Neural progenitor cell (in vitro differentiated cells): Measurements from ENCODE around the gene PDRG1. TPM values are rescaled to one million over a fixed set of nuclear protein-coding genes. Genes with fewer than 3 reads are reported as not detected.

Experiments
- DNase-seq: peaks from one replicate; pipeline ENCODE4 v3.0.0-alpha.2; 2016; ENCODE audit warnings: low spot score
- H2AFZ ChIP-seq: fragments of 200-600 bp; sonication (generic); replicated peaks from 2 replicates; pipeline ENCODE4 v1.6.1; 2016; ENCODE audit warnings: antibody characterized with exemption
- H3F3A ChIP-seq: fragments of 200-600 bp; sonication (generic); 2 replicates; pipeline ENCODE4 v1.6.1; 2016; ENCODE audit warnings: antibody characterized with exemption, low read depth
- H3K27ac ChIP-seq: fragments of 200-600 bp; sonication (generic); 2 replicates; pipeline ENCODE4 v1.5.1; 2016; ENCODE audit warnings: mild to moderate bottlenecking
- H3K27me3 ChIP-seq: fragments of 200-600 bp; sonication (generic); 2 replicates; pipeline ENCODE4 v1.6.1; 2016; ENCODE audit warnings: mild to moderate bottlenecking, moderate library complexity
- H3K36me3 ChIP-seq: fragments of 200-600 bp; sonication (generic); 2 replicates; pipeline ENCODE4 v1.5.1; 2016
- H3K4me1 ChIP-seq: fragments of 200-600 bp; sonication (generic); 2 replicates; pipeline ENCODE4 v1.6.1; 2016; ENCODE audit warnings: mixed run types
- H3K4me2 ChIP-seq: fragments of 200-600 bp; sonication (generic); 2 replicates; pipeline ENCODE4 v1.6.1; 2016
- H3K4me3 ChIP-seq: fragments of 200-600 bp; sonication (generic); 2 replicates; pipeline ENCODE4 v1.5.1; 2016
- H3K79me2 ChIP-seq: fragments of 200-600 bp; sonication (generic); 2 replicates; pipeline ENCODE4 v1.6.1; 2016; ENCODE audit warnings: low read depth
- H3K9ac ChIP-seq: fragments of 200-600 bp; sonication (generic); 2 replicates; pipeline ENCODE4 v1.6.1; 2016
- H3K9me3 ChIP-seq: fragments of 200-600 bp; sonication (generic); 2 replicates; pipeline ENCODE4 v1.5.1; 2016; ENCODE audit warnings: low read depth
- H4K20me1 ChIP-seq: fragments of 200-600 bp; sonication (generic); 2 replicates; pipeline ENCODE4 v1.6.1; 2016; ENCODE audit warnings: low read depth
- H3K27ac Mint-ChIP-seq: 3 replicates; pipeline ENCODE4 v1.8.0; 2021; ENCODE audit warnings: mixed read lengths
- H3K27me3 Mint-ChIP-seq: 2 replicates; pipeline ENCODE4 v1.8.0; 2022; ENCODE audit warnings: low read depth, mild to moderate bottlenecking, inconsistent platforms, moderate library complexity, mixed read lengths; ENCODE audit not compliant: insufficient read depth
- H3K36me3 Mint-ChIP-seq: 3 replicates; pipeline ENCODE4 v1.8.0; 2021; ENCODE audit warnings: mixed read lengths
- H3K4me1 Mint-ChIP-seq: 3 replicates; pipeline ENCODE4 v1.8.0; 2021; ENCODE audit warnings: mixed read lengths
- H3K4me3 Mint-ChIP-seq: 3 replicates; pipeline ENCODE4 v1.8.0; 2021; ENCODE audit warnings: mild to moderate bottlenecking, moderate library complexity, mixed read lengths
- H3K9me3 Mint-ChIP-seq: 3 replicates; pipeline ENCODE4 v1.8.0; 2020; ENCODE audit warnings: mixed read lengths
- EZH2 ChIP-seq: fragments of 200-600 bp; sonication (generic); IDR thresholded peaks from 2 replicates; pipeline ENCODE4 v1.6.1; 2017; ENCODE audit warnings: antibody characterized with exemption, mild to moderate bottlenecking, moderate library complexity
- EZH2phosphoT487 ChIP-seq: fragments of 200-600 bp; sonication (generic); IDR thresholded peaks from 2 replicates; pipeline ENCODE4 v1.6.1; 2017; ENCODE audit warnings: antibody characterized with exemption
- total RNA-seq: library from RNA; depleted of rRNA; stranded (reverse); fragments of >200 nt; gene quantifications from 2 replicates; pipeline ENCODE4 v1.2.3, GENCODE V29; 2015; ENCODE audit warnings: low replicate concordance
- TF ChIP-seq, protein P1 (sequence below): fragments of 200-600 bp; sonication (generic); IDR thresholded peaks from 2 replicates; pipeline ENCODE4 v1.5.1; 2017; ENCODE audit warnings: antibody characterized with exemption, mild to moderate bottlenecking

The PDRG1 gene
- total RNA-seq, 1 donor from 2014 or later = 11.1 TPM

DNA sequence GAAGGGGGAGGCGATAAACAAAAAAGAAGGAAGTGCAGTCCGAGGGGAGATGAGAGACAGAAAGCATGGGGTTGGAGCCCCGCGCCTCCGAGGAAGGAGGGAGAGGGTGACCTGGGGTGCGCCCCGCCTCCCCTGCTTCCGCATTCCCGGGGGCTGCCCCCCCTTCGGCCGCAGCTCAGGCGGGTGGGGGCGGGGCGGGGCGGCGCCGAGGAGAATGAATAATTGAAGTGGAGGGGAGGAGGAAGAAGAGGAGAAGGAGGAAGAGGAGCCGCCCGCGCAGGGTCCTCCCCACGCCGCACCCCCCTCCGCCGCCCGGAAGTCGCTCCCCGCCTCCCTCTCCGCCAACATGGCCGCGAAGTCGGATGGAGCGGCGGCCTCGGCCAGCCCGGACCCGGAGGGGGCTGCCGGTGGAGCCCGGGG lies 16.0 kb upstream of the PDRG1 start, which contains the start of gene XKR7:
Gene XKR7 (plus strand): TSS at position 322 of the 420 bp plus-strand sequence. CDS start 25 bp downstream, at position 347.
- H3K36me3 Mint-ChIP-seq = no peaks in the 10 kb centered on the region
- Histone ChIP-seq H3K79me2 (no peaks in the 10 kb centered on the region), H3K4me1 (peaks cover 18% of the 10 kb centered on the region), H4K20me1 (peaks cover 35% of the 10 kb centered on the region), H3K36me3 (no peaks in the 10 kb centered on the region), H3K4me2 (peak within 1 kb of the TSS; percentile 94), H3K27me3 (peaks cover 89% of the 10 kb centered on the region), H3K9me3 (no peaks in the 10 kb centered on the region), H2AFZ (peak within 1 kb of the TSS; percentile 61), H3K27ac (no peak within 1 kb of the TSS), H3K9ac (no peak within 1 kb of the TSS), H3K4me3 (peak within 1 kb of the TSS; percentile 72), H3F3A (peaks cover 39% of the 10 kb centered on the region)
- no peak for TF ChIP-seq EZH2
- TF ChIP-seq, protein P1, sequence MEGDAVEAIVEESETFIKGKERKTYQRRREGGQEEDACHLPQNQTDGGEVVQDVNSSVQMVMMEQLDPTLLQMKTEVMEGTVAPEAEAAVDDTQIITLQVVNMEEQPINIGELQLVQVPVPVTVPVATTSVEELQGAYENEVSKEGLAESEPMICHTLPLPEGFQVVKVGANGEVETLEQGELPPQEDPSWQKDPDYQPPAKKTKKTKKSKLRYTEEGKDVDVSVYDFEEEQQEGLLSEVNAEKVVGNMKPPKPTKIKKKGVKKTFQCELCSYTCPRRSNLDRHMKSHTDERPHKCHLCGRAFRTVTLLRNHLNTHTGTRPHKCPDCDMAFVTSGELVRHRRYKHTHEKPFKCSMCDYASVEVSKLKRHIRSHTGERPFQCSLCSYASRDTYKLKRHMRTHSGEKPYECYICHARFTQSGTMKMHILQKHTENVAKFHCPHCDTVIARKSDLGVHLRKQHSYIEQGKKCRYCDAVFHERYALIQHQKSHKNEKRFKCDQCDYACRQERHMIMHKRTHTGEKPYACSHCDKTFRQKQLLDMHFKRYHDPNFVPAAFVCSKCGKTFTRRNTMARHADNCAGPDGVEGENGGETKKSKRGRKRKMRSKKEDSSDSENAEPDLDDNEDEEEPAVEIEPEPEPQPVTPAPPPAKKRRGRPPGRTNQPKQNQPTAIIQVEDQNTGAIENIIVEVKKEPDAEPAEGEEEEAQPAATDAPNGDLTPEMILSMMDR = no peak
- TF ChIP-seq EZH2phosphoT487 = no peak
- peaks cover 20% of the 10 kb centered on the region for H3K4me1 Mint-ChIP-seq
- no peak within 1 kb of the TSS for H3K27ac Mint-ChIP-seq
- DNase-seq = peak; percentile 59
- H3K4me3 Mint-ChIP-seq = peak within 1 kb of the TSS; percentile 87
- H3K27me3 Mint-ChIP-seq = peaks cover 50% of the 10 kb centered on the region
- no peaks in the 10 kb centered on the region for H3K9me3 Mint-ChIP-seq

DNA sequence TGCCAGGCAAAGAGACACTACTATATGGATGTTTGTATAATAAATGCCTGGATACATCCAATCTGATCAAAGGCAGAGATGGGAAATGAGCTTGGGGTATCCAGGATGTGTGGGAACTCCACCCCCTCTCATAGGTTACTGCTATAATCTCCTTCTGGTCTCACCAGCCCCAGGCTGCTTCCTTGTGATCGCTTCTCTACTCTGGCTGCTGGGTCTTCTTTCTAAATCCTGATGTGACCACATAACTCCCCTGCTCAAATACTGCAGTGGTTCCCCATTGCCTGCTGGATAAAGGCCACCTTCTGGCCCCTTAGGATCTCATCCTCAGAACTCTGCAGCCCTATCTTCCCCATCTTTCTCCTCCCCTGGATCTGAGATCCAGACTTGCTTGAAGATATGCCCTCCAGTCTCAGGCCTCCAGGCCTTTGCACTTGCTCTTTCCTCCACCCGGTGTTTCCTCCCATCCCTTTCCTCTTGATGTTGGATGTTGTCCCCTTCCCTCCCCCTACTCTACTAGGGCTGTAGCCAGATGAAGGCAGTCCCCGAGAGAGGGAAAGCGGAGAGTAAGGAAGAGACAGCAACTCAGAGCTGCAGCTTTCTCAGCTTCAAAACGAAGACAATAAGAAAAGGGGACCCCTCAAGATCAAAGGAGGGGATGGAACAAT lies 15.3 kb upstream of the PDRG1 start:
- Mint-ChIP-seq H3K4me3 (peak overlapping the region; percentile 76), H3K27ac (no peak overlapping the region), H3K4me1 (peaks cover 13% of the 10 kb centered on the region), H3K36me3 (no peaks in the 10 kb centered on the region), H3K27me3 (peaks cover 49% of the 10 kb centered on the region), H3K9me3 (no peaks in the 10 kb centered on the region)
- Histone ChIP-seq H3K9me3 (no peaks in the 10 kb centered on the region), H3K4me2 (peak overlapping the region; percentile 94), H4K20me1 (peaks cover 28% of the 10 kb centered on the region), H2AFZ (no peak overlapping the region), H3K27me3 (peaks cover 95% of the 10 kb centered on the region), H3K4me1 (peaks cover 11% of the 10 kb centered on the region), H3K4me3 (peak overlapping the region; percentile 72), H3K27ac (no peak overlapping the region), H3K36me3 (no peaks in the 10 kb centered on the region), H3K9ac (no peak overlapping the region), H3F3A (peaks cover 32% of the 10 kb centered on the region), H3K79me2 (no peaks in the 10 kb centered on the region)
- DNase-seq = no peak
- TF ChIP-seq EZH2 (no peak), EZH2phosphoT487 (no peak)
- TF ChIP-seq, protein P1 = no peak

DNA sequence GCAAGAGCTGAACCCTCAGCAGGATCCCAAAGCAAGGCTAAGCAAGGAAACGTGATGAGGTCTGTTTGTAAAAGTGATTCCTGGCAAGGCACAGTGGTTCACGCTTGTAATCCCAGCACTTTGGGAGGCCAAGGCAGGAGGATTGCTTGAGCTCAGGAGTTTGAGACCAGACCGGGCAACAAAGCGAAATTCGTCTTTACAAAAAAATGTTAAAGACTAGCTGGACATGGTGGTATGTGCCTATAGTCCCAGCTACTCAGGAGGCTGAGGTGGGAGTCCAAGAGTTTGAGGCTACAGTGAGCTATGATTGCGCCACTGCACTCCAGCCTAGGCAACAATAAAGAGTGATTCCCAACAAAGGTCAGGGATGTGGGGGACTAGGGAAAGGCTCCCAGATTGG lies 12.0 kb upstream of the PDRG1 start:
- Histone ChIP-seq H3F3A (peaks cover 18% of the 10 kb centered on the region), H3K9me3 (no peaks in the 10 kb centered on the region), H2AFZ (no peak overlapping the region), H3K27ac (no peak overlapping the region), H3K9ac (no peak overlapping the region), H3K4me3 (no peak overlapping the region), H3K36me3 (no peaks in the 10 kb centered on the region), H3K4me2 (no peak overlapping the region), H4K20me1 (peaks cover 4% of the 10 kb centered on the region), H3K79me2 (no peaks in the 10 kb centered on the region), H3K27me3 (peaks cover 92% of the 10 kb centered on the region), H3K4me1 (peaks cover 5% of the 10 kb centered on the region)
- TF ChIP-seq EZH2phosphoT487 (no peak), EZH2 (no peak)
- TF ChIP-seq, protein P1 = no peak
- Mint-ChIP-seq H3K4me3 (no peak overlapping the region), H3K36me3 (no peaks in the 10 kb centered on the region), H3K27ac (no peak overlapping the region), H3K9me3 (no peaks in the 10 kb centered on the region), H3K4me1 (peaks cover 9% of the 10 kb centered on the region), H3K27me3 (peaks cover 40% of the 10 kb centered on the region)
- no peak for DNase-seq
